Neural progenitor cell (in vitro differentiated cells): ENCODE results near the gene CNOT1.

Source experiments
- CTCF ChIP-seq: fragments of 200-600 bp; sonication (generic); IDR thresholded peaks from 2 replicates; pipeline ENCODE4 v1.5.1; 2017; ENCODE audit warnings: antibody characterized with exemption, mild to moderate bottlenecking
- EZH2 ChIP-seq: fragments of 200-600 bp; sonication (generic); IDR thresholded peaks from 2 replicates; pipeline ENCODE4 v1.6.1; 2017; ENCODE audit warnings: antibody characterized with exemption, mild to moderate bottlenecking, moderate library complexity
- EZH2phosphoT487 ChIP-seq: fragments of 200-600 bp; sonication (generic); IDR thresholded peaks from 2 replicates; pipeline ENCODE4 v1.6.1; 2017; ENCODE audit warnings: antibody characterized with exemption

GRCh38 chr16:58635502-58635901 is 5.9 kb upstream of the CNOT1 start:
- TF ChIP-seq CTCF: no peak
- TF ChIP-seq EZH2: no peak
- no peak for TF ChIP-seq EZH2phosphoT487
